Activated naive CD4-positive, alpha-beta T cell treated with anti-CD3 and anti-CD28 coated beads, Interleukin-2, amount 50 U/mL, for 24 hours (primary cell): ENCODE data around the gene TARS2.

Source experiments
- H3K27ac Mint-ChIP-seq: one replicate; pipeline ENCODE4 v1.8.0; 2021; ENCODE audit warnings: mild to moderate bottlenecking, mixed read lengths
- H3K27me3 Mint-ChIP-seq: one replicate; pipeline ENCODE4 v1.8.0; 2021; ENCODE audit warnings: mixed read lengths
- H3K36me3 Mint-ChIP-seq: one replicate; pipeline ENCODE4 v1.8.0; 2021; ENCODE audit warnings: mixed read lengths
- H3K4me1 Mint-ChIP-seq: one replicate; pipeline ENCODE4 v1.8.0; 2021; ENCODE audit warnings: mixed read lengths
- H3K4me3 Mint-ChIP-seq: one replicate; pipeline ENCODE4 v1.8.0; 2021; ENCODE audit warnings: mild to moderate bottlenecking, mixed read lengths
- H3K9me3 Mint-ChIP-seq: one replicate; pipeline ENCODE4 v1.8.0; 2021; ENCODE audit warnings: mixed read lengths

The TARS2 gene

GRCh38 chr1:150484861-150485260 lies 2.4 kb upstream of the TARS2 start:
- Mint-ChIP-seq H3K36me3 (no peaks in the 10 kb centered on the region), H3K4me1 (peaks cover 19% of the 10 kb centered on the region), H3K27ac (peak overlapping the region; percentile 6), H3K9me3 (no peaks in the 10 kb centered on the region), H3K27me3 (no peaks in the 10 kb centered on the region), H3K4me3 (no peak overlapping the region)

DNA sequence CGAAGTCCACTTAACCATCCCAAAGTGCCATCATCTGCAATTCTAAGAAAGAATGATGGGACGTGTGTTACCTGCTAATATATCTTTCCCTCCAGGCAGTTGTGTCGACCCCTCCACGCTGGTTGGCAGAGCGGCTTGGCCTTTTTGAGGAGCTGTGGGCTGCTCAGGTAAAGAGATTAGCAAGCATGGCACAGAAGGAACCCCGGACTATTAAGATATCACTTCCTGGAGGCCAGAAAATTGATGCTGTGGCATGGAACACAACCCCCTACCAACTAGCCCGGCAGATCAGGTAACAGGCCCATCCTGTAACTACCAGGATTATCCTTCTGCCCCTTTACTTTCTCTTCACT lies 520 bp downstream of the TARS2 start:
- peaks cover 19% of the 10 kb centered on the region for H3K4me1 Mint-ChIP-seq
- peak overlapping the region; percentile 100 for H3K27ac Mint-ChIP-seq
- peak overlapping the region; percentile 97 for H3K4me3 Mint-ChIP-seq

GRCh38 chr1:150493175-150493574 lies 6.0 kb downstream of the TARS2 start:
- H3K27me3 Mint-ChIP-seq: no peaks in the 10 kb centered on the region
- peaks cover 10% of the 10 kb centered on the region for H3K4me1 Mint-ChIP-seq
- no peak overlapping the region for H3K27ac Mint-ChIP-seq
- H3K9me3 Mint-ChIP-seq: no peaks in the 10 kb centered on the region
- H3K36me3 Mint-ChIP-seq: peaks cover 10% of the 10 kb centered on the region
- no peak overlapping the region for H3K4me3 Mint-ChIP-seq

More for the DNA sequence above, 520 bp downstream of the TARS2 start:
- Mint-ChIP-seq H3K27me3 (no peaks in the 10 kb centered on the region), H3K9me3 (no peaks in the 10 kb centered on the region), H3K36me3 (peaks cover 8% of the 10 kb centered on the region)

DNA sequence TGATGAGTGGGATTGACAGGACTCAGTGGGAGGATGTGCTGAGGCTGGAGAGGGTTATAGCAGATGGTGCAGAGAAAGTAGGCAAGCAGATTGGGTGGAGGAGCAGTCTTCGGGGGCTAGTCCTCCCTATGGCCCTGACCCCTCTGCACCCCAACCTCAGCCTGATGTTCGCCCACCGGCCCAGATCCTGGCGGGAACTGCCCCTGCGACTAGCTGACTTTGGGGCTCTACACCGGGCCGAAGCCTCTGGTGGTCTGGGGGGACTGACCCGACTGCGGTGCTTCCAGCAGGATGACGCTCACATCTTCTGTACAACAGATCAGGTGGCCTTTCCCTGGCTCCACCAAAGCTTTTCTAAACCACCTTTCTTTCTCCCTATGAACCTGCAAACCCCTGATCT lies 11.1 kb downstream of the TARS2 start:
- no peaks in the 10 kb centered on the region for H3K4me1 Mint-ChIP-seq
- H3K9me3 Mint-ChIP-seq: no peaks in the 10 kb centered on the region
- H3K4me3 Mint-ChIP-seq: no peak overlapping the region
- no peaks in the 10 kb centered on the region for H3K27me3 Mint-ChIP-seq
- peaks cover 5% of the 10 kb centered on the region for H3K36me3 Mint-ChIP-seq
- no peak overlapping the region for H3K27ac Mint-ChIP-seq

- H3K9me3 Mint-ChIP-seq: no peaks in the 10 kb centered on the region
- no peaks in the 10 kb centered on the region for H3K27me3 Mint-ChIP-seq
- H3K27ac Mint-ChIP-seq: no peak overlapping the region
- H3K4me3 Mint-ChIP-seq: no peak overlapping the region
- H3K4me1 Mint-ChIP-seq: no peaks in the 10 kb centered on the region
- peaks cover 9% of the 10 kb centered on the region for H3K36me3 Mint-ChIP-seq
These were observed 18.2 kb downstream of the TARS2 start for GRCh38 chr1:150505431-150505830.

DNA sequence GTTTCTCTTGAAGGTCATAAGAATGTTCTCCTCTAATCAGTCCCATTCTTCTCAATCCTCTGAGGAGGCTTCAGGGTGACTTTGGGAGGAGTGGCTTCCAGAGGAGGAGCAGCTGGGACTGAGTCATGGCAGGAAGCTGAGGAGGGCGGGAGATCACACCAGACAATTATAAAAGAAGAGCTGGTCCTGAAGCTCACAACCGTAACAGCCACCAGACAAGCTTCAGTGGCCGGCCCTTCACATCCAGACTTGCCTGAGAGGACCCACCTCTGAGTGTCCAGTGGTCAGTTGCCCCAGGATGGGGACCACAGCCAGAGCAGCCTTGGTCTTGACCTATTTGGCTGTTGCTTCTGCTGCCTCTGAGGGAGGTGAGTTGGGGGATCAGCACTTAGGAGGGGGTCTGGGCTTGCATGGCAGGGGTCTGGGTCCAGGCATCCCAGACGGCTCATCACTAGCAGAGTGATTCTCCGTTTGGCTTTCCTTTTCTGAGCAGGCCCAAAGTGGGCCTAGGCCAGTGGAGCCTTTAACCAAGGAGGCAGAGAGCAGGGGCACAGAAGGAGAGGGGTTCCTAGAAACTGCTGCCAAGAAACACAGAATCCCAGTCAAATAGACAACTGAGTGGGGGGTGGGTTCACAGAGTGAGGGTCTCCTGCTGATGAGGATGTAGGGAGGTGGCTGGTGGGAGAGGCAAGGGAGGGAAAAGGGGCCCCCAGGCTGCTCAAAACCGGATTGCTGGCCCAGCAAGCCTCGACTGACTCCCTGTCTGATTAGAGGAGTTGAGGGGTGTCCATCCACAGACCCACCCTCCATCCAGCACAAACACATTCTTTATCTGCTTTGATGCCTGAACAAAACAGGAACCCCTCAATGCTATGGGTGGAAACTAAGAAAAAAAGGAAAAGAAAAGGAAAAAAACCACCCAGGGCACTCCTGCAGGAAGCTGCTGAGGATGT lies 21.0 kb downstream of the TARS2 start, which contains the start of gene ECM1:
Gene ECM1, plus strand, starts transcription at position 198 of the 953 bp plus-strand sequence. Its CDS starts 101 bp downstream, at position 299.
- Mint-ChIP-seq H3K27me3 (no peaks in the 10 kb centered on the region), H3K9me3 (no peaks in the 10 kb centered on the region), H3K27ac (peak within 1 kb of the TSS; percentile 23), H3K4me3 (no peak within 1 kb of the TSS), H3K36me3 (peaks cover 9% of the 10 kb centered on the region), H3K4me1 (no peaks in the 10 kb centered on the region)

DNA sequence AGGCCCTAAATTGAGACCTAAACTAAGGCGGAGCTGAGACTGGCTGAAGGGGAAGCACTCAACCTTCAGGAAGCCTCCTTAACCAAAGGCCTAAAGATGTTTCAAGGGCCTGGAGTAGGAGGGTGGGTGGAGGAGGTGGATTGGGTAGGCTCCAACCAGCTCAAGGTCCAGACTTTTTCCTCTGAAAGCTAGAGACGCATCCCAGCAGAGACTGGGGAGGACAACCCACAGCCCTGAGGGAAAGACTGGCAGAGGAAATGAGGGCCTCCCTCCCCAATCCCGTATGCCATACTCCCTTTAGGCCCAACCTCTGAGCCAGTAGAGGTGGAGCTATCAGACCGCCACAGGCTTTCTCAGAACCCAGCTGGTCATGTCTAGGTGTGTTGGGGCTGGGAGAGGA lies 21.8 kb downstream of the TARS2 start:
- Mint-ChIP-seq H3K4me3 (no peak overlapping the region), H3K4me1 (no peaks in the 10 kb centered on the region), H3K27me3 (no peaks in the 10 kb centered on the region), H3K36me3 (peaks cover 9% of the 10 kb centered on the region), H3K9me3 (no peaks in the 10 kb centered on the region), H3K27ac (peak overlapping the region; percentile 23)

DNA sequence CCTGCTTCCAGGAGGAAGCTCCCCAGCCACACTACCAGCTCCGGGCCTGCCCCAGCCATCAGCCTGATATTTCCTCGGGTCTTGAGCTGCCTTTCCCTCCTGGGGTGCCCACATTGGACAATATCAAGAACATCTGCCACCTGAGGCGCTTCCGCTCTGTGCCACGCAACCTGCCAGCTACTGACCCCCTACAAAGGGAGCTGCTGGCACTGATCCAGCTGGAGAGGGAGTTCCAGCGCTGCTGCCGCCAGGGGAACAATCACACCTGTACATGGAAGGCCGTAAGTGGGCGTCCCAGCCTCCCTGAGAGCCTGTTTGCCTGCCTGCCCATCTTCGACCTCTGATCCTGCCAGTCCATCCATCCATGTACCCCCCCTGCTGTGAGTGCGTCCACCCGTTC lies 24.3 kb downstream of the TARS2 start:
- Mint-ChIP-seq H3K4me1 (peaks cover 10% of the 10 kb centered on the region), H3K27ac (no peak overlapping the region), H3K9me3 (no peaks in the 10 kb centered on the region), H3K36me3 (peaks cover 5% of the 10 kb centered on the region), H3K4me3 (no peak overlapping the region), H3K27me3 (no peaks in the 10 kb centered on the region)

- H3K9me3 Mint-ChIP-seq: no peaks in the 10 kb centered on the region
- H3K36me3 Mint-ChIP-seq: peaks cover 3% of the 10 kb centered on the region
- no peaks in the 10 kb centered on the region for H3K27me3 Mint-ChIP-seq
- H3K27ac Mint-ChIP-seq: no peak overlapping the region
- H3K4me3 Mint-ChIP-seq: no peak overlapping the region
- H3K4me1 Mint-ChIP-seq: peaks cover 12% of the 10 kb centered on the region
These were observed 24.9 kb downstream of the TARS2 start for GRCh38 chr1:150511985-150512660.

DNA sequence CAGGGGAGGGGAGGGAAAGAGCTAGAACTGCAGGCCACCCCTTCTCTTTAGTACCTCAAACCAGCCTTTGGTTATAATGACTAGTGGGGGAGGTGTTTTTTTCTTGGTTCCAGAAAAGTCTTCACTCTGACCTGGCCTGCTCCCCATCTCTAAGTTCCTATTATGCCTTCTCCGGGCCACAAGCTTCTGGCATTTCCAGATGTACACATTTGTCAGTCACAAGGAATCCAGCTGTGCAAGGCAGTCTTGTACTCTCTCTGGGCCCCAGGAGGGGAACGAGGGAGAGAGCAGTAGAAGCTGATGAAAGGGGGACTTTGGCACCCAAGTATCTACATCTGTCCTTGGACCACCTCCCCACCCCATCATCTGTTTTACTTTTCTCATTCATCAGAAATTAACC lies 25.6 kb downstream of the TARS2 start:
- no peaks in the 10 kb centered on the region for H3K27me3 Mint-ChIP-seq
- H3K27ac Mint-ChIP-seq: no peak overlapping the region
- H3K4me1 Mint-ChIP-seq: peaks cover 12% of the 10 kb centered on the region
- H3K36me3 Mint-ChIP-seq: peaks cover under 1% of the 10 kb centered on the region
- no peaks in the 10 kb centered on the region for H3K9me3 Mint-ChIP-seq
- no peak overlapping the region for H3K4me3 Mint-ChIP-seq

DNA sequence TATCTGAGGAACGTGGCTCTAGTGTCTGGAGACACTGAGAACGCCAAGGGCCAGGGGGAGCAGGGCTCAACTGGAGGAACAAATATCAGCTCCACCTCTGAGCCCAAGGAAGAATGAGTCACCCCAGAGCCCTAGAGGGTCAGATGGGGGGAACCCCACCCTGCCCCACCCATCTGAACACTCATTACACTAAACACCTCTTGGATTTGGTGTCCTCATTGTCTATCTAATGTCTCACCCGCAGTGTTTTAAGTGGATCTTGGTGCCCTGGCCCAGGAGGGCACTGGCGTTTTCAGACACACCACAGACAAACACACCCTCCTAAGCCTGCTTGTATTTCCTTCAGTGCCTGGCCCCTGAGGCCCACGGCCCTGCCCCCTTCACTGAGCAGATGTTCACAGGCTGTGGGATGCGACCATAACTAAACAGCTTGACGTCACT lies 26.2 kb downstream of the TARS2 start:
- H3K27ac Mint-ChIP-seq: no peak overlapping the region
- no peaks in the 10 kb centered on the region for H3K36me3 Mint-ChIP-seq
- H3K4me1 Mint-ChIP-seq: peaks cover 12% of the 10 kb centered on the region
- no peaks in the 10 kb centered on the region for H3K9me3 Mint-ChIP-seq
- H3K4me3 Mint-ChIP-seq: no peak overlapping the region
- no peaks in the 10 kb centered on the region for H3K27me3 Mint-ChIP-seq

GRCh38 chr1:150514260-150514659 lies 27.0 kb downstream of the TARS2 start:
- Mint-ChIP-seq H3K27ac (no peak overlapping the region), H3K27me3 (no peaks in the 10 kb centered on the region), H3K4me1 (peaks cover 12% of the 10 kb centered on the region), H3K36me3 (no peaks in the 10 kb centered on the region), H3K4me3 (peak overlapping the region; percentile 93), H3K9me3 (no peaks in the 10 kb centered on the region)

- Mint-ChIP-seq H3K27me3 (no peaks in the 10 kb centered on the region), H3K27ac (no peak overlapping the region), H3K4me1 (peaks cover 12% of the 10 kb centered on the region), H3K36me3 (no peaks in the 10 kb centered on the region), H3K9me3 (no peaks in the 10 kb centered on the region), H3K4me3 (peak overlapping the region; percentile 93)
These were observed 27.7 kb downstream of the TARS2 start for GRCh38 chr1:150514913-150515327.

DNA sequence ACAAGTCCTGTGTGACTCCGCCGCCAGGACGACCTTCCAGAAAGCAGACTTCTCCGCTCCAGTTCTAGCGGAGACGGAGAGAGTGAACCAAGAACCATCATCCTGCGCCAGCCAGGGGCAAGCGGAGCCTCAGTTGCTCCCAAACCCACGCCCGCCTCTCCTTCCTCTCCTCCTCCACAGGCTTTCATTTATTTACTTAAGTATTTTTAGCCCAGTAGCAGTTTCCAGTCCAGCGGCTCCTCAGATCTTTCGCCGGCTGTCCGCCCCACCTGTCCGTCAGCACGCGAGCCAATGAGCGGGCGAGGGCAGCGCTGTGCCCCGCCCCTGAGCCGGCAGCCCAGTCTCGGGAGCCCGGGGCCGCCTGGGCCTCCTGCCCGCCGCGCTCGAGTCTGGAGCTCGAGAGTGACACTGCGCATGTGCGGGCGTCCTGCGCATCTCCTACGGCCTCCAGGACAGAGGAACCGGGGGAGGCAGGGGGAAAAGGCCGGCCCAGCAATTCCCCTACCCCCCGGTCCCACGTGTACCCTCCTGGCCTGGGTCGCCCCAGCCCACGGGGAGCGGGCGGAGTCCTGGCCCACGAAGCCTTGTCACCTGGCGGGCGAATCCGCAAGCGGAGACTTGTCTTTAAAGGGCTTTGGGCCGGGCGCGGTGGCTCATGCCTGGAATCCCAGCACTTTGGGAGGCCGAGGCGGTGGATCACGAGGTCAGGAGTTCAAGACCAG lies 28.3 kb downstream of the TARS2 start, which contains the start of gene FALEC:
Gene FALEC, plus strand, starts transcription at position 425 of the 722 bp plus-strand sequence.
- Mint-ChIP-seq H3K4me3 (peak within 1 kb of the TSS; percentile 93), H3K4me1 (peaks cover 12% of the 10 kb centered on the region), H3K9me3 (no peaks in the 10 kb centered on the region), H3K36me3 (no peaks in the 10 kb centered on the region), H3K27me3 (no peaks in the 10 kb centered on the region), H3K27ac (peak within 1 kb of the TSS; percentile 59)

DNA sequence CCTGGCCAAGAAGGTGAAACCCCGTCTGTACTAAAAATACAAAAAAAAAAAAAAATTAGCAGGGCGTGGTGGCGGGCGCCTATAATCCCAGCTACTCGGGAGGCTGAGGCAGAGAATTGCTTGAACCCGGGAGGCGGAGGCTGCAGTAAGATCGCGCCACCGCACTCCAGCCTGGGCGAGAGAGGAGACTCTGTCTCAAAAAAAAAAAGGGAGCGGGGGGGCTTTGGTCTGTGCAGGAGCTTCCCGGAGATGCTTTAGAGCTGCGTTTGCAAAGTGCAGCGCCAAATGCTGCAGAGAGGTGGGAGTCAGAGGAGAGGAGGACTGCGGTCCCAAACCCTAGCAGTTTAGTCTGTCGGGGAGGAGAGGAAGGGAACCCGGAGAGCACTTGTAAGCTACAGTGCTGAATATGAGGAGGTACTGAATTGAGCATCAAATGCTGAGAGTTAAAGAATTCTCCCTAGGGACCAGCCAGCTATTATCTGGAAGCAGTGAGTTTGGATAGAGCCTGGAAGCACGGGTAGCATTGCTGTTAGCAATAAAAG lies 28.9 kb downstream of the TARS2 start:
- Mint-ChIP-seq H3K36me3 (no peaks in the 10 kb centered on the region), H3K27me3 (no peaks in the 10 kb centered on the region), H3K9me3 (no peaks in the 10 kb centered on the region), H3K27ac (peak overlapping the region; percentile 59), H3K4me3 (peak overlapping the region; percentile 93), H3K4me1 (peaks cover 12% of the 10 kb centered on the region)
